ENCODE results near the gene MRPS24.

GRCh38 chr7:43847496-43847895 lies 21.8 kb downstream of the MRPS24 start:
- TF ChIP-seq CTCF (conservative IDR thresholded peaks at IDR 0.05; ENCODE audit: low read depth, low read length) (no peak), EZH2 (IDR thresholded peaks at IDR 0.05; ENCODE audit: borderline replicate concordance, low read depth, low read length, poor library complexity, severe bottlenecking) (no peak)

Measured in A673 (cell line).